Endothelial cell of umbilical vein (primary cell): ENCODE results near the gene TPM1. TPM values are rescaled to one million over a fixed set of nuclear protein-coding genes. Genes with fewer than 3 reads are reported as not detected.
A peak's percentile ranks its signal among the peaks of the same experiment; 100 is the strongest.

Experiments used
- BruUV-seq: library from RNA; stranded (reverse); fragments of 400-500 nt; replicated peaks from 2 replicates; lab custom pipeline; 2021; lab: Mats Ljungman, UMichigan
- CTCF ChIA-PET: fragments of 300-600, 350-600 bp; sonication (Branson Sonifier 250); formaldehyde crosslinking; loops from one replicate; lab custom pipeline; 2021; ENCODE audit warnings: antibody characterized with exemption, inconsistent platforms; lab: Charles Lee
- POLR2A ChIA-PET: fragments of 300-600, 350-600 bp; sonication (Branson Sonifier 250); formaldehyde crosslinking; loops from one replicate; lab custom pipeline; 2021; ENCODE audit warnings: antibody characterized with exemption, inconsistent platforms; lab: Charles Lee
- DNase-seq: peaks from one replicate; pipeline ENCODE4 v3.0.0-alpha.2; 2011; ENCODE audit warnings: low read depth, low spot score
- FAIRE-seq: peaks from 2 replicates; lab custom pipeline; 2011; peaks lifted over from hg19 to GRCh38; lab: Jason Lieb, UNC
- H2AFZ ChIP-seq: 2 replicates; pipeline ENCODE4 v1.6.0; 2012; ENCODE audit warnings: low read depth, low read length, control low read depth, inconsistent platforms
- H3K27ac ChIP-seq: 2 replicates; pipeline ENCODE4 v1.5.1; 2011; ENCODE audit warnings: low read depth, mild to moderate bottlenecking, control low read depth, low read length, moderate library complexity; ENCODE audit not compliant: insufficient read depth
- H3K27me3 ChIP-seq, 2 experiments: 2 replicates each; pipeline versions ENCODE4 v1.6.0 to v1.6.1; 2011; ENCODE audit warnings: low read length in 2 of 2, mixed read lengths in 1 of 2; ENCODE audit not compliant: control insufficient read depth in 2 of 2, insufficient read depth in 2 of 2
- H3K36me3 ChIP-seq, 2 experiments: 2 replicates in 1 of 2; 3 replicates in 1 of 2; pipeline ENCODE4 v1.5.1; 2011; ENCODE audit warnings: low read length in 2 of 2, mild to moderate bottlenecking in 1 of 2, moderate library complexity in 1 of 2; ENCODE audit not compliant: control insufficient read depth in 2 of 2, insufficient read depth in 2 of 2; ENCODE audit errors: extremely low read depth in 1 of 2
- H3K4me1 ChIP-seq: 3 replicates; pipeline ENCODE4 v1.5.1; 2011; ENCODE audit warnings: mild to moderate bottlenecking, low read length; ENCODE audit not compliant: control insufficient read depth, insufficient read depth; ENCODE audit errors: extremely low read depth
- H3K4me2 ChIP-seq: 2 replicates; pipeline ENCODE4 v1.6.1; 2011; ENCODE audit warnings: low read length, control low read depth, mixed read lengths; ENCODE audit not compliant: insufficient read depth
- H3K4me3 ChIP-seq, 3 experiments: fragments of 200-600 bp in 1 of 3; sonication (generic), shearing (Covaris generic) in 1 of 3; replicated peaks in 1 of 3; 2 replicates each; pipeline ENCODE4 v1.5.1; 2011 to 2016; ENCODE audit warnings: control low read depth in 3 of 3, low read length in 3 of 3, mild to moderate bottlenecking in 2 of 3, inconsistent platforms in 1 of 3, low read depth in 1 of 3, moderate library complexity in 1 of 3; ENCODE audit not compliant: insufficient read depth in 1 of 3
- H3K79me2 ChIP-seq: 2 replicates; pipeline ENCODE4 v1.6.0; 2012; ENCODE audit warnings: low read length, inconsistent platforms; ENCODE audit not compliant: control insufficient read depth, insufficient read depth
- H3K9ac ChIP-seq: replicated peaks from 2 replicates; pipeline ENCODE3; 2011; ENCODE audit warnings: low read length, control low read depth; ENCODE audit not compliant: insufficient read depth; ENCODE audit errors: extremely low read depth
- H3K9me1 ChIP-seq: replicated peaks from 3 replicates; pipeline ENCODE4 v1.6.0; 2011; ENCODE audit warnings: mild to moderate bottlenecking, low read length; ENCODE audit not compliant: control insufficient read depth, insufficient read depth; ENCODE audit errors: extremely low read depth
- H3K9me3 ChIP-seq: replicated peaks from 2 replicates; pipeline ENCODE4 v1.5.1; 2012; ENCODE audit warnings: low read length, inconsistent platforms; ENCODE audit not compliant: control insufficient read depth, insufficient read depth
- H4K20me1 ChIP-seq: replicated peaks from 2 replicates; pipeline ENCODE3; 2011; ENCODE audit warnings: mild to moderate bottlenecking, low read length; ENCODE audit not compliant: control insufficient read depth, insufficient read depth; ENCODE audit errors: extremely low read depth
- CTCF ChIP-seq, 2 donors: IDR thresholded peaks; 1 replicate in 1 of 2; 2 replicates in 1 of 2; pipeline ENCODE4 v1.5.1; 2011; ENCODE audit warnings: low read length in 2 of 2, mild to moderate bottlenecking in 2 of 2, moderate library complexity in 2 of 2, control low read depth in 1 of 2, inconsistent platforms in 1 of 2, low read depth in 1 of 2; ENCODE audit not compliant: insufficient read depth in 1 of 2; ENCODE audit errors: extremely low read depth in 1 of 2
- MYC ChIP-seq: IDR thresholded peaks from one replicate; pipeline ENCODE4 v1.6.1; 2011; ENCODE audit warnings: mild to moderate bottlenecking, low read depth, low read length
- POLR2A ChIP-seq: IDR thresholded peaks from 2 replicates; pipeline ENCODE4 v1.6.1; 2012; ENCODE audit warnings: low read depth, mild to moderate bottlenecking, control low read depth, low read length
- POLR2AphosphoS5 ChIP-seq: IDR thresholded peaks from 2 replicates; pipeline ENCODE4 v1.6.1; 2012; ENCODE audit warnings: low read depth, mild to moderate bottlenecking, control low read depth, low read length, moderate library complexity; ENCODE audit not compliant: insufficient read depth
- dilution Hi-C: fragments of 300-500 bp; cut with MboI; formaldehyde crosslinking; loops from one replicate; pipeline ENCODE4 v1.15.0; 2019; ENCODE audit warnings: low sequenced_read_pairs; ENCODE audit not compliant: extremely low pct_ligation_motif_present
- intact Hi-C: fragments of 100-400 bp; cut with micrococcal nuclease; formaldehyde crosslinking; loops from one replicate; pipeline ENCODE4 v1.10.0; 2022
- polyA plus RNA-seq, 4 experiments: library from polyadenylated mRNA; depleted of rRNA in 3 of 4; stranded (reverse) in 3 of 4; unstranded in 1 of 4; fragments of >200 nt; gene quantifications; 2 replicates each; pipeline versions ENCODE4 v1.2.1 to v1.2.3, GENCODE V29; 2011 to 2012; ENCODE audit warnings: missing spikeins in 1 of 4
- total RNA-seq: library from RNA; stranded (reverse); gene quantifications from 2 replicates; pipeline ENCODE4 v1.2.3, GENCODE V29; 2021

The TPM1 gene
- total and polyA plus RNA-seq, 2 donors (not counting 3 experiments of a cell fraction or from before 2014, with no cell fraction given) = 518 to 558 TPM

- Histone ChIP-seq H3K9me1 (no peaks in the 10 kb centered on the region), H3K4me3 (peak overlapping the region; percentile 72 to 87 (median 78)), H3K9ac (peak overlapping the region; percentile 69), H3K36me3 (peaks cover 2 to 8% of the 10 kb centered on the region in 2 experiments), H3K27me3 (no peaks in the 10 kb centered on the region), H3K4me2 (peak overlapping the region; percentile 96), H3K27ac (peak overlapping the region; percentile 68), H3K9me3 (no peaks in the 10 kb centered on the region), H4K20me1 (no peaks in the 10 kb centered on the region), H3K79me2 (peaks cover 89% of the 10 kb centered on the region), H2AFZ (no peak overlapping the region), H3K4me1 (peaks cover 81% of the 10 kb centered on the region)
- FAIRE-seq (no peak), DNase-seq (peak; percentile 94)
- CTCF ChIA-PET = interaction anchor here (0.6 to 5.5 kb wide), 55 partner anchors 9 to 356 kb away, joined by 3 to 52 read pairs (median 4); partner anchors contain the start of genes APH1B and RPS27L
- intact Hi-C loops = loop anchor here (1.0 to 2.0 kb wide), 8 partner anchors 45 to 355 kb away; partner anchors contain the start of genes LACTB and RAB8B
- dilution Hi-C loops = no loop called here
- TF ChIP-seq CTCF (IDR thresholded peaks at IDR 0.05; ENCODE audit: extremely low read depth in 1 of 2, insufficient read depth in 1 of 2, low read depth in 1 of 2, low read length in 2 of 2) (peak; percentile 92 to 95), POLR2A (peak; percentile 66), MYC (no peak), POLR2AphosphoS5 (peak; percentile 98)
- POLR2A ChIA-PET = interaction anchor here (1.0 to 6.6 kb wide), 8 partner anchors 109 to 266 kb away, joined by 3 to 70 read pairs (median 8); partner anchors contain the start of gene RPS27L
- no TSS peak for BruUV-seq
Measured at GRCh38 chr15:63048115-63048775, 5.7 kb downstream of the TPM1 start.
